Esophagus squamous epithelium (tissue), 5 donors: ENCODE data around the gene CTTNBP2. TPM values are rescaled to one million over a fixed set of nuclear protein-coding genes. Genes with fewer than 3 reads are reported as not detected.

Source experiments
- DNase-seq: peaks from one replicate; lab custom pipeline; 2025; lab: John Stamatoyannopoulos, UW
- H3K27ac ChIP-seq, 4 donors: fragments of 200-600 bp; sonication (generic); one replicate each; pipeline ENCODE4 v1.5.1; 2016 to 2019; ENCODE audit warnings: mild to moderate bottlenecking in 1 of 4
- H3K27me3 ChIP-seq, 4 donors: fragments of 200-600 bp; sonication (generic); 1 replicate in 3 of 4; 2 replicates in 1 of 4; pipeline versions ENCODE4 v1.5.1 to v1.6.0; 2017 to 2021; ENCODE audit warnings: antibody characterized with exemption in 1 of 4
- H3K36me3 ChIP-seq, 3 donors: fragments of 200-600 bp; sonication (generic); one replicate each; pipeline ENCODE4 v1.5.1; 2016 to 2019
- H3K4me1 ChIP-seq, 3 donors: fragments of 200-600 bp; sonication (generic); one replicate each; pipeline ENCODE4 v1.5.1; 2017 to 2019
- H3K4me3 ChIP-seq, 4 donors: fragments of 200-600 bp; sonication (generic); 1 replicate in 3 of 4; 2 replicates in 1 of 4; pipeline ENCODE4 v1.5.1; 2016 to 2019; ENCODE audit warnings: mild to moderate bottlenecking in 2 of 4, moderate library complexity in 1 of 4
- H3K9me3 ChIP-seq, 3 donors: fragments of 200-600 bp; sonication (generic); one replicate each; pipeline ENCODE4 v1.5.1; 2016 to 2019
- POLR2A ChIP-seq, 4 donors: fragments of 450-650 bp; IDR thresholded peaks; one replicate each; pipeline ENCODE4 v1.6.1; 2017; ENCODE audit warnings: antibody characterized with exemption in 4 of 4, mild to moderate bottlenecking in 4 of 4, moderate library complexity in 3 of 4
- WGBS, 2 donors: methylation state at CpG; one replicate each; pipeline ENCODE4 v1.1.5; 2018; 5-methylcytosine and 5-hydroxymethylcytosine counted together
- intact Hi-C: fragments of 100-400 bp; cut with DNase I; formaldehyde crosslinking; loops from one replicate; pipeline ENCODE4 v1.15.0; 2022
- total RNA-seq, 4 donors: library from RNA; depleted of rRNA; stranded (reverse); fragments of >200 nt; gene quantifications; one replicate each; pipeline ENCODE4 v1.1.0, GENCODE V29; 2016
- TF ChIP-seq, protein P1 (sequence below), 6 experiments: fragments of 450-650 bp in 4 of 6; fragments of 200-600 bp in 2 of 6; sonication (generic) in 2 of 6; IDR thresholded peaks; one replicate each; pipeline ENCODE4 v1.5.1; 2016 to 2019; ENCODE audit warnings: antibody characterized with exemption in 6 of 6, mild to moderate bottlenecking in 4 of 6, moderate library complexity in 4 of 6
- donor health status: DM: yes; HTN: yes; CAD: no.

The CTTNBP2 gene, protein sequence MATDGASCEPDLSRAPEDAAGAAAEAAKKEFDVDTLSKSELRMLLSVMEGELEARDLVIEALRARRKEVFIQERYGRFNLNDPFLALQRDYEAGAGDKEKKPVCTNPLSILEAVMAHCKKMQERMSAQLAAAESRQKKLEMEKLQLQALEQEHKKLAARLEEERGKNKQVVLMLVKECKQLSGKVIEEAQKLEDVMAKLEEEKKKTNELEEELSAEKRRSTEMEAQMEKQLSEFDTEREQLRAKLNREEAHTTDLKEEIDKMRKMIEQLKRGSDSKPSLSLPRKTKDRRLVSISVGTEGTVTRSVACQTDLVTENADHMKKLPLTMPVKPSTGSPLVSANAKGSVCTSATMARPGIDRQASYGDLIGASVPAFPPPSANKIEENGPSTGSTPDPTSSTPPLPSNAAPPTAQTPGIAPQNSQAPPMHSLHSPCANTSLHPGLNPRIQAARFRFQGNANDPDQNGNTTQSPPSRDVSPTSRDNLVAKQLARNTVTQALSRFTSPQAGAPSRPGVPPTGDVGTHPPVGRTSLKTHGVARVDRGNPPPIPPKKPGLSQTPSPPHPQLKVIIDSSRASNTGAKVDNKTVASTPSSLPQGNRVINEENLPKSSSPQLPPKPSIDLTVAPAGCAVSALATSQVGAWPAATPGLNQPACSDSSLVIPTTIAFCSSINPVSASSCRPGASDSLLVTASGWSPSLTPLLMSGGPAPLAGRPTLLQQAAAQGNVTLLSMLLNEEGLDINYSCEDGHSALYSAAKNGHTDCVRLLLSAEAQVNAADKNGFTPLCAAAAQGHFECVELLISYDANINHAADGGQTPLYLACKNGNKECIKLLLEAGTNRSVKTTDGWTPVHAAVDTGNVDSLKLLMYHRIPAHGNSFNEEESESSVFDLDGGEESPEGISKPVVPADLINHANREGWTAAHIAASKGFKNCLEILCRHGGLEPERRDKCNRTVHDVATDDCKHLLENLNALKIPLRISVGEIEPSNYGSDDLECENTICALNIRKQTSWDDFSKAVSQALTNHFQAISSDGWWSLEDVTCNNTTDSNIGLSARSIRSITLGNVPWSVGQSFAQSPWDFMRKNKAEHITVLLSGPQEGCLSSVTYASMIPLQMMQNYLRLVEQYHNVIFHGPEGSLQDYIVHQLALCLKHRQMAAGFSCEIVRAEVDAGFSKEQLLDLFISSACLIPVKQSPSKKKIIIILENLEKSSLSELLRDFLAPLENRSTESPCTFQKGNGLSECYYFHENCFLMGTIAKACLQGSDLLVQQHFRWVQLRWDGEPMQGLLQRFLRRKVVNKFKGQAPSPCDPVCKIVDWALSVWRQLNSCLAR (N-terminal part only)
- total RNA-seq: 10 to 100 TPM in 3 of 4 donors, 1 to 10 TPM in 1; 8.5 to 31.5 (median 19.6) TPM

DNA sequence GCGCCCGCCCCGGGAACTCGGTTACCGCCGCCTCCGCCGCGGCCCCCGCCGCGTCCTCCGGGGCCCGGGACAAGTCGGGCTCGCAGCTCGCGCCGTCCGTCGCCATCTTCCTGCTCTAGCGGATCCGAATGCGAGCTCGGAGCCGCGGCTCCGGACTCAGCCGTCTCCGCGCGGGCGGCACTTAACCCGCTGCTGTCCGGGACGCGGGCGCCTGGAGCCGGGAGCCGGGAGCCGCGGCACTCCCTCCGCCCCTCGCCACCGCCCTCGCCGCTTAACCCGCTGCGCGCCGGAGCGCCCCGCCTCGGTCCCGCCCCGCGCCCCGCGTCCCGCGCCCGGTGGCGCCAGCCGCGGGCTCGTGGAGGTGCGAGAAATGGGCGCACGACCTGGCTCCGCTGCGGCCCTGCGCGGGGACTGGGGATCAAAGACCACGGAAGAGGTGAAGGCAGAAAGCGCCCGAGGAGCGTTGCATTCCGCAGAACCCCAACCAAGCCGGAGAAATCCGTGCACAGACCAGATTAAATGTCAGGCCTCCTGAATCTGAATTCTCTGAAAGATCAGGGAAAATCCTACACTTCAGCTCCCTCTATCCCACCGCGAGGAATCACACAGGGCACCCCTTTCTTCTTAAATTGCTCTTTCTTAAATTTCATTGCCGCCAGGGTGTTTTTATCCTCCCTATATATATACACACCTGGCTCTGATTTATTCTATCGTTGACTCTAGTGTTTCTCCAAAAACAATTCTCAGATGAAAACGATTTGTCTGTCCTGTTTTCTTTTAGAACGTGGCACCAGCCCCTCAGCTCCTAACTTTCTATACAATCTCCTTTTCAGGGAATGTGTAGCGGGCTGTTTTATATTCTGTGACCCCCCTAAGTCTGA lies at the start of gene CTTNBP2:
CTTNBP2 (minus strand) TSS at position 132 of the 881 bp plus-strand sequence; CDS start at position 106, 26 bp downstream.
- WGBS, 2 donors: 8 to 17% methylated on average over 14 to 15 of the region's 87 CpGs
- peak within 1 kb of the TSS; percentile 54 to 88 (median 84) for H3K27ac ChIP-seq
- peaks cover 0 to 12% (median 0%) of the 10 kb centered on the region in 4 donors for H3K27me3 ChIP-seq
- no peaks in the 10 kb centered on the region for H3K9me3 ChIP-seq
- no peaks in the 10 kb centered on the region for H3K36me3 ChIP-seq
- peak within 1 kb of the TSS; percentile 80 to 88 (median 85) for H3K4me3 ChIP-seq
- intact Hi-C loops: no loop called here
- H3K4me1 ChIP-seq: peaks cover 0 to 41% (median 0%) of the 10 kb centered on the region in 3 donors
- TF ChIP-seq POLR2A (IDR thresholded peaks at IDR 0.05): no peak
- TF ChIP-seq, protein P1, sequence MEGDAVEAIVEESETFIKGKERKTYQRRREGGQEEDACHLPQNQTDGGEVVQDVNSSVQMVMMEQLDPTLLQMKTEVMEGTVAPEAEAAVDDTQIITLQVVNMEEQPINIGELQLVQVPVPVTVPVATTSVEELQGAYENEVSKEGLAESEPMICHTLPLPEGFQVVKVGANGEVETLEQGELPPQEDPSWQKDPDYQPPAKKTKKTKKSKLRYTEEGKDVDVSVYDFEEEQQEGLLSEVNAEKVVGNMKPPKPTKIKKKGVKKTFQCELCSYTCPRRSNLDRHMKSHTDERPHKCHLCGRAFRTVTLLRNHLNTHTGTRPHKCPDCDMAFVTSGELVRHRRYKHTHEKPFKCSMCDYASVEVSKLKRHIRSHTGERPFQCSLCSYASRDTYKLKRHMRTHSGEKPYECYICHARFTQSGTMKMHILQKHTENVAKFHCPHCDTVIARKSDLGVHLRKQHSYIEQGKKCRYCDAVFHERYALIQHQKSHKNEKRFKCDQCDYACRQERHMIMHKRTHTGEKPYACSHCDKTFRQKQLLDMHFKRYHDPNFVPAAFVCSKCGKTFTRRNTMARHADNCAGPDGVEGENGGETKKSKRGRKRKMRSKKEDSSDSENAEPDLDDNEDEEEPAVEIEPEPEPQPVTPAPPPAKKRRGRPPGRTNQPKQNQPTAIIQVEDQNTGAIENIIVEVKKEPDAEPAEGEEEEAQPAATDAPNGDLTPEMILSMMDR (IDR thresholded peaks at IDR 0.05): no peak
- DNase-seq: no peak

DNA sequence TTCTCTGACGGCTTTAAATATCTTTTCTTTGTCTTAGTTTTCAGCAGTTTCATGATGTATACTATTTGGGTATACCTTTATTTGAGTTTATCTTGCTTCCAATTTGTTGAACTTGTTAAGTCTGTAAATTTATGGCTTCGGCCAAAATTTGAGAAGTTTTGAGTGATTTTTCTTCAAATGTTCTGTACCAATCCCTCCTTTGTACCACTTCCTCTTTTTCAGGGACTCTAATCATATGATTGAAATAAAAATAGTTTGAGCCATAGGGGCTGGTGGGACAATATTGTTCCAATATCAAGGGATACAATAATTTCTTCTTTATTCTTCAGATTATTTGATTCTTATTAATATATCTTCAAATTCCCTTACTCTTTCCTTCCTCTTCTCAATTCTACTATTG lies 43.1 kb upstream of the CTTNBP2 start:
- WGBS, 2 donors: 87 to 89% methylated on average over 2 of the region's 2 CpGs
- no peaks in the 10 kb centered on the region for H3K27me3 ChIP-seq
- intact Hi-C loops: no loop called here

DNA sequence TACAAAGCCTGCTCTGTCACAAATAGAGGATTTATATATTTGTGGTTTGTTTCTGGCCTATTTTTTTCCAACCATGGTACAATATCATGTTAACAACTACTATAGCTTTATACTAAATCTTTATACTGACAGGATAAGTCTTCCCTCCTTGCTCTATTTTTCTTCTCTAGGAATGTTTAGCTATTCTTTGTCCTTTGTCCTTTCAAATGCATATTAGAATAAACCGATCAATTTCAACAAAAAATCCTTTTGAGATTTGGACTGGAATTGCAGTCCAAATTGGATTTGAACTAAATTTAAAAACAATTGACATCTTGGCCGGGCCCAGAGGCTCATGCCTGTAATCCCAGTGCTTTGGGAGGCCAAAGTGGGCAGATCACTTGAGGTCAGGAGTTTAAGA lies 39.2 kb upstream of the CTTNBP2 start:
- no peaks in the 10 kb centered on the region for H3K36me3 ChIP-seq
- intact Hi-C loops: no loop called here
- H3K27me3 ChIP-seq: no peaks in the 10 kb centered on the region
- no peak for TF ChIP-seq POLR2A (IDR thresholded peaks at IDR 0.05)
- TF ChIP-seq, protein P1 (IDR thresholded peaks at IDR 0.05): no peak
- WGBS, 2 donors: 72 to 84% methylated on average over 2 of the region's 2 CpGs
- no peak overlapping the region for H3K27ac ChIP-seq
- H3K4me3 ChIP-seq: no peak overlapping the region
- no peaks in the 10 kb centered on the region for H3K4me1 ChIP-seq
- no peaks in the 10 kb centered on the region for H3K9me3 ChIP-seq
- no peak for DNase-seq

More for the DNA sequence above, 43.1 kb upstream of the CTTNBP2 start:
- DNase-seq: no peak
- TF ChIP-seq, protein P1 (IDR thresholded peaks at IDR 0.05): no peak
- TF ChIP-seq POLR2A (IDR thresholded peaks at IDR 0.05): no peak
- Histone ChIP-seq H3K9me3 (no peaks in the 10 kb centered on the region), H3K4me1 (no peaks in the 10 kb centered on the region), H3K36me3 (no peaks in the 10 kb centered on the region), H3K4me3 (no peak overlapping the region), H3K27ac (no peak overlapping the region)

DNA sequence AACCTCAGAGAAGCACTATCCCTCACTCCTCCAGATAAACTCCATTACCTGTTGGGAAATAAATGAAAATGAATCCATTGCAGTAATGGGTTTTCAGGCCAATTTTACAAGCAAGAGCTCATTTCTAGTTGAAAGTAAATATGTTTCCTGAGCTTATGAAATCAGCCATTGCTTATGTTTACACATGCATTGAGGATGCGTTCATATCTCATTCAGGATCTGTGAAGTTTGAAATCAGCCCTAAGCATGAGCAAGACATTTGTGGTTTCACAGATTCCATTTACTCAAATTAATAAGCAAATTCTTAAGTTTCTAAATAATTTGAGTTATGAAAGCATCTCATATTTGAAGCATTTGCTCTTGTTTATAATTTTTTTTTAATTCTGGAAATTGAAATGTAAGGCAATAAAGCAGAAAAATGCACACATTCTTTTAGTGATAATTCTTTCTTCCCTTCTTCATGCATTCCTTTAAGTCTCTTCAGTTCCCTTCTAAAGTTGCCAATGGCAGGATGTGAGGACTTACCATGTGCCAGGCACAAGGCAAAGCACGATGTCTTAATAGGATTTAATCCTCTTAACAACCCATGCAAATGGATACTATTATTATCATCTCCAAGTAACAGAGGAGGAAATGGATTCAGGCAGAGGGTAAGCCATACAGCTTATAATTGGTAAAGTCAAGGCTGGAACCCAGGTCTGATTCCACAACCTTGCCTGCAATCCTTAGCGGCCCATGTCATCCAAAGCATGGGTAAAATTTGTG lies 35.0 kb upstream of the CTTNBP2 start:
- H3K27me3 ChIP-seq: no peaks in the 10 kb centered on the region
- no peaks in the 10 kb centered on the region for H3K4me1 ChIP-seq
- no peak for TF ChIP-seq POLR2A (IDR thresholded peaks at IDR 0.05)
- TF ChIP-seq, protein P1 (IDR thresholded peaks at IDR 0.05): no peak
- no peak overlapping the region for H3K27ac ChIP-seq
- 74 to 82% methylated on average over 3 of the region's 3 CpGs for WGBS, 2 donors
- no peaks in the 10 kb centered on the region for H3K9me3 ChIP-seq
- H3K36me3 ChIP-seq: no peaks in the 10 kb centered on the region
- H3K4me3 ChIP-seq: no peak overlapping the region
- intact Hi-C loops: no loop called here
- DNase-seq: no peak
